H54 (cell line): ENCODE measurements around the gene NDUFAF2.
"Not testable (repeated sequence)": the region's sequence is repeated elsewhere in the genome, so short reads cannot be mapped to it uniquely, and the experiment has no call there.

Source experiments
- DNase-seq: peaks from one replicate; pipeline ENCODE4 v3.0.0; 2011; ENCODE audit warnings: low spot score, mixed read lengths; ENCODE audit not compliant: insufficient read length
- FAIRE-seq: peaks from 3 replicates; lab custom pipeline; 2011; peaks lifted over from hg19 to GRCh38; lab: Jason Lieb, UNC
- POLR2A ChIP-seq: IDR thresholded peaks from 2 replicates; pipeline ENCODE4 v1.6.1; 2011; ENCODE audit warnings: low read depth, mild to moderate bottlenecking, low read length

Gene NDUFAF2

GRCh38 chr5:61087921-61088320 lies 142.9 kb downstream of the NDUFAF2 start:
- TF ChIP-seq POLR2A = no peak
- DNase-seq (no peak), FAIRE-seq (peak; percentile 20)

- TF ChIP-seq POLR2A = no peak
- DNase-seq = no peak
- peak; percentile 27 for FAIRE-seq
Observed at GRCh38 chr5:61089351-61089750, 144.3 kb downstream of the NDUFAF2 start.

GRCh38 chr5:61093046-61093771 lies 148.2 kb downstream of the NDUFAF2 start:
- FAIRE-seq, DNase-seq: not testable (repeated sequence)

GRCh38 chr5:61097465-61097864 lies 152.5 kb downstream of the NDUFAF2 start:
- no peak for TF ChIP-seq POLR2A
- DNase-seq (no peak), FAIRE-seq (no peak)

GRCh38 chr5:61098251-61098995 lies 153.4 kb downstream of the NDUFAF2 start:
- TF ChIP-seq POLR2A = no peak
- no peak for FAIRE-seq

GRCh38 chr5:61100437-61100836 lies 155.4 kb downstream of the NDUFAF2 start:
- FAIRE-seq (no peak), DNase-seq (no peak)
- no peak for TF ChIP-seq POLR2A

More at GRCh38 chr5:61098251-61098995, 153.4 kb downstream of the NDUFAF2 start:
- no peak for DNase-seq

- no peak for DNase-seq
- FAIRE-seq = no peak
- no peak for TF ChIP-seq POLR2A
Observed at GRCh38 chr5:61114441-61114840, 169.4 kb downstream of the NDUFAF2 start.

- no peak for TF ChIP-seq POLR2A
- no peak for DNase-seq
- no peak for FAIRE-seq
Observed at GRCh38 chr5:61115968-61116367, 171.0 kb downstream of the NDUFAF2 start.

- TF ChIP-seq POLR2A = no peak
- DNase-seq (no peak), FAIRE-seq (no peak)
Observed at GRCh38 chr5:61119066-61119465, 174.1 kb downstream of the NDUFAF2 start.

- TF ChIP-seq POLR2A = no peak
- peak; percentile 57 for FAIRE-seq
- no peak for DNase-seq
Observed at GRCh38 chr5:61120534-61120933, 175.5 kb downstream of the NDUFAF2 start.

- DNase-seq = no peak
- peak; percentile 6 for FAIRE-seq
Observed at GRCh38 chr5:61123145-61123544, 178.1 kb downstream of the NDUFAF2 start.

GRCh38 chr5:61130289-61130688 lies 185.3 kb downstream of the NDUFAF2 start:
- FAIRE-seq (no peak), DNase-seq (no peak)
- no peak for TF ChIP-seq POLR2A

More at GRCh38 chr5:61123145-61123544, 178.1 kb downstream of the NDUFAF2 start:
- TF ChIP-seq POLR2A = no peak

GRCh38 chr5:61132559-61132958 lies 187.6 kb downstream of the NDUFAF2 start:
- FAIRE-seq = peak; percentile 90
- DNase-seq = no peak
- no peak for TF ChIP-seq POLR2A

- FAIRE-seq = no peak
- DNase-seq = no peak
- TF ChIP-seq POLR2A = no peak
Observed at GRCh38 chr5:61137835-61138234, 192.8 kb downstream of the NDUFAF2 start.

GRCh38 chr5:61139094-61139873 lies 194.3 kb downstream of the NDUFAF2 start:
- no peak for TF ChIP-seq POLR2A
- DNase-seq = no peak
- peak; percentile 78 for FAIRE-seq
